Uterus (tissue), 4 donors: ENCODE results near the gene GPM6B. TPM values are rescaled to one million over a fixed set of nuclear protein-coding genes. Genes with fewer than 3 reads are reported as not detected.
A peak's percentile ranks its signal among the peaks of the same experiment; 100 is the strongest.

Experiments
- DNase-seq, 2 donors: peaks; one replicate each; pipeline ENCODE4 v3.0.0-alpha.2; 2019 to 2020
- H3K27ac ChIP-seq, 2 donors: fragments of 200-600 bp; sonication (generic); 1 replicate in 1 of 2; 2 replicates in 1 of 2; pipeline ENCODE4 v1.5.1; 2016 to 2018
- H3K27me3 ChIP-seq, 2 donors: fragments of 200-600 bp; sonication (generic); one replicate each; pipeline ENCODE4 v1.5.1; 2018 to 2019; ENCODE audit warnings: control low read depth in 1 of 2
- H3K36me3 ChIP-seq, 2 donors: fragments of 200-600 bp; sonication (generic); one replicate each; pipeline ENCODE4 v1.5.1; 2019; ENCODE audit warnings: control low read depth in 1 of 2
- H3K4me1 ChIP-seq, 2 donors: fragments of 200-600 bp; sonication (generic); one replicate each; pipeline ENCODE4 v1.5.1; 2018 to 2019; ENCODE audit warnings: control low read depth in 1 of 2
- H3K4me3 ChIP-seq, 2 donors: fragments of 200-600 bp; sonication (generic); 1 replicate in 1 of 2; 2 replicates in 1 of 2; pipeline ENCODE4 v1.5.1; 2018 to 2019; ENCODE audit warnings: mild to moderate bottlenecking in 1 of 2
- H3K9me3 ChIP-seq, 2 donors: fragments of 200-600 bp; sonication (generic); one replicate each; pipeline ENCODE4 v1.5.1; 2019; ENCODE audit warnings: control low read depth in 1 of 2
- POLR2A ChIP-seq, 2 donors: fragments of 450-650 bp; IDR thresholded peaks; one replicate each; pipeline ENCODE4 v1.6.1; 2016; ENCODE audit warnings: antibody characterized with exemption in 2 of 2, mild to moderate bottlenecking in 1 of 2, moderate library complexity in 1 of 2
- intact Hi-C: fragments of 100-400 bp; cut with DNase I; formaldehyde crosslinking; loops from one replicate; pipeline ENCODE4 v1.15.1; 2023; ENCODE audit warnings: low total_unique reads
- total RNA-seq, 4 donors: library from RNA; depleted of rRNA in 3 of 4; stranded (reverse); fragments of >200 nt in 3 of 4; gene quantifications; one replicate each; pipeline versions ENCODE4 v1.1.0 to v1.2.4, GENCODE V29; 2014 to 2023
- TF ChIP-seq, protein P1 (sequence below), 4 experiments: fragments of 200-600 bp in 2 of 4; fragments of 450-650 bp in 2 of 4; sonication (generic) in 2 of 4; IDR thresholded peaks; one replicate each; pipeline ENCODE4 v1.5.1; 2016 to 2019; ENCODE audit warnings: antibody characterized with exemption in 4 of 4, mild to moderate bottlenecking in 2 of 4, moderate library complexity in 1 of 4
- donor health status: DM: yes; HTN: yes; CAD: no.

Gene GPM6B
- total RNA-seq, 4 donors from 2014 or later = 0.59 to 44.1 (median 4.3) TPM

DNA sequence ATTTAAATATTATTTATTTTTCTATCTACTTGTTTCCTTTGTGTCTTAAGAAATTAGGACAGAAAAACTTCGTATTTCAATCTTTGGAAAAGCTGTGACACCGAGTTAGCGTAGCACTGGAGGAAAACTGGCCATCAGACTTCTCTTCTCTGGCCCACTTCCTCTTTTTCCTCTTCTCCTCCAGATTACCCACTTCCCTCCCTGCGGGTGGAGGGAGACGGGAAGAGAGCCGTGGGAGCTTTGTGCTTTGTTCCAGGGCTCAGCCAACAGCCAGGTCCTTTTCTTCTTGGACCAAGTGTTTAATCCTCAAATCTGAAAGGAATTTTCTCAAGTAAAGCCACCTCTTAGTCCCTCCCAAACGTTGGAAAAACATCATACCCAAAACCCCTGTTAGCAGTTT lies 52.6 kb downstream of the GPM6B start:
- no peaks in the 10 kb centered on the region for H3K9me3 ChIP-seq
- TF ChIP-seq, protein P1, sequence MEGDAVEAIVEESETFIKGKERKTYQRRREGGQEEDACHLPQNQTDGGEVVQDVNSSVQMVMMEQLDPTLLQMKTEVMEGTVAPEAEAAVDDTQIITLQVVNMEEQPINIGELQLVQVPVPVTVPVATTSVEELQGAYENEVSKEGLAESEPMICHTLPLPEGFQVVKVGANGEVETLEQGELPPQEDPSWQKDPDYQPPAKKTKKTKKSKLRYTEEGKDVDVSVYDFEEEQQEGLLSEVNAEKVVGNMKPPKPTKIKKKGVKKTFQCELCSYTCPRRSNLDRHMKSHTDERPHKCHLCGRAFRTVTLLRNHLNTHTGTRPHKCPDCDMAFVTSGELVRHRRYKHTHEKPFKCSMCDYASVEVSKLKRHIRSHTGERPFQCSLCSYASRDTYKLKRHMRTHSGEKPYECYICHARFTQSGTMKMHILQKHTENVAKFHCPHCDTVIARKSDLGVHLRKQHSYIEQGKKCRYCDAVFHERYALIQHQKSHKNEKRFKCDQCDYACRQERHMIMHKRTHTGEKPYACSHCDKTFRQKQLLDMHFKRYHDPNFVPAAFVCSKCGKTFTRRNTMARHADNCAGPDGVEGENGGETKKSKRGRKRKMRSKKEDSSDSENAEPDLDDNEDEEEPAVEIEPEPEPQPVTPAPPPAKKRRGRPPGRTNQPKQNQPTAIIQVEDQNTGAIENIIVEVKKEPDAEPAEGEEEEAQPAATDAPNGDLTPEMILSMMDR (IDR thresholded peaks at IDR 0.05) = no peak
- TF ChIP-seq POLR2A (IDR thresholded peaks at IDR 0.05) = no peak
- DNase-seq = no peak
- H3K4me3 ChIP-seq = no peak overlapping the region
- H3K4me1 ChIP-seq = no peaks in the 10 kb centered on the region
- H3K36me3 ChIP-seq = no peaks in the 10 kb centered on the region
- no peaks in the 10 kb centered on the region for H3K27me3 ChIP-seq
- intact Hi-C loops = no loop called here
- peak overlapping the region; percentile 10 to 23 for H3K27ac ChIP-seq

DNA sequence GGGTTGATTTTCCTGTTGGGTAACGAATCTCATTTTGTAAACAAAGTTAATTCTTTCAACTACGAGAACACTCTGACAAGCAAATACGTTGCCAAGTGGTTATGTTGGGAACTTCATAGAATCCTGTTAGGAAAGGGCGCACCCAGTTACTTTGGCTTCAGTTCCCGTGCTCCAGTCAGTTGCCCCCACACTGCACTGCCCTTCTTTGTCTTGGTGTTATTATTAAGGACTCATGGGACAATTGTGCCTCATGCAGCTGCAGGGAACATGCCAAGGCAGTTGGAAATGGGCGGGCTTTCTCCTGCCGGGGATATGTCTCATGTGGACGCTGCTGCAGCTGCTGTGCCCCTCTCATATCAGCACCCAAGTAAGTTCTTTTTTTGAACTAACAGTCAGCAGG lies 53.4 kb downstream of the GPM6B start:
- intact Hi-C loops = no loop called here
- no peaks in the 10 kb centered on the region for H3K36me3 ChIP-seq
- H3K4me3 ChIP-seq = no peak overlapping the region
- H3K27me3 ChIP-seq = no peaks in the 10 kb centered on the region
- H3K4me1 ChIP-seq = no peaks in the 10 kb centered on the region
- DNase-seq = peak in 1 of 2 donors; percentile 33
- TF ChIP-seq, protein P1 (IDR thresholded peaks at IDR 0.05) = no peak
- TF ChIP-seq POLR2A (IDR thresholded peaks at IDR 0.05) = no peak
- no peaks in the 10 kb centered on the region for H3K9me3 ChIP-seq
- H3K27ac ChIP-seq = no peak overlapping the region

DNA sequence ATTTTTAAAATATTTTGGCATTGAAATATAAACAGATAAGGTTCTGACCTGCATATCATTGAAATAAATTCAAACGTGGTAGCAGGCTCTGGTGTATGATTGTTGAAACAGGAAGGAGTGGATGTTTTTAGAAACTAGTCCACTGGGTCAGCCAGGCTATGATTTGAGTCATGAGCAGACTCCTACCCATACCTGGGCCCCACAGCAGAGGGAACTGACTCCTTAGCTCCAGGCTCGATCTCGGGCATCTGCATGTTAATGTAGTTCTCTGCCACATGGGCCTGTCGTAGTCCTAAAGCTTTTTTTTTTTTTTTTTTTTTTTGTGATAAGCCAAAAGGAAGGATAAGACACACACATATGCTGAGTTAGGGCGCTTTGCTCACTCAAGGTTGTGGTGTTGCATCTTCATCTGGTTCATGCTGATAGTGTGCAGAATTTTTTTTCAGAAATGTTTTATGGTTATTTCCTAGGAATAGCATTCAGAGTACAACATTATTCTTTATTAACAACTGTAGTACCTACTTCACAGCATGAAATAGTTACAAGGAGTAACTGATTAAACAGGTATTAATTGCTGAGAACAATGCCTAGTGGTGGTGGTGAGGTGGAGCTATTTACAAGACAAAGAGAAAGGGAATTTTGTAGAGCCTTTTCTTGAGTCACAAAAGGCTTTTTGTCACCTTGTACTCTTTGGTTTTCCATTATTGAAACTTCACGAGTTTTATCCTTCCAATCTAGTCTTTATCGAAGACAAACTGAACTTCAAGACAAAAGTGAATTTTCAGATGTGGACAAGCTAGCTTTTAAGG lies 55.1 kb downstream of the GPM6B start:
- intact Hi-C loops = no loop called here
- no peak overlapping the region for H3K4me3 ChIP-seq

DNA sequence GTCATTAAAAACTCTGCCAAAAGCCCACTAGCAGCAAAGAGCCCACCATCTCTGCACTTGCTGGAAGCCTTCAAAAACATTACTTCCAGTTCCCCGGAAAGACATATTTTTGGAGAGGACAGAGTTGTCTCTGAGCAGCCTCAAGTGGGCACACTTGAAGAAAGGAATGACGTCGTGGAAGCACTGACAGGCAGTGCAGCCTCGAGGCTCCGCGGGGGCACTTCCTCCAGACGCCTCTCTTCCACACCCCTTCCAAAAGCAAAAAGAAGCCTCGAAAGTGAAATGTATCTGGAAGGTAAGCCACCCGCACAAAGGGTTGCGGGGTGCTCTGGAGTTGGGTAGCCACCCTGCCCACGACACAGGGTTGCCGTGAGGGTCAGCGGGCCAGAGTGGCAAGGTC lies 56.5 kb downstream of the GPM6B start:
- intact Hi-C loops = no loop called here
- H3K27me3 ChIP-seq = no peaks in the 10 kb centered on the region
- no peaks in the 10 kb centered on the region for H3K9me3 ChIP-seq
- TF ChIP-seq, protein P1 (IDR thresholded peaks at IDR 0.05) = no peak
- no peak for TF ChIP-seq POLR2A (IDR thresholded peaks at IDR 0.05)
- H3K4me1 ChIP-seq = no peaks in the 10 kb centered on the region
- no peak overlapping the region for H3K27ac ChIP-seq
- peaks cover 0 to 2% of the 10 kb centered on the region in 2 donors for H3K36me3 ChIP-seq
- no peak for DNase-seq
- H3K4me3 ChIP-seq = no peak overlapping the region

More for the DNA sequence above, 55.1 kb downstream of the GPM6B start:
- Histone ChIP-seq H3K4me1 (no peaks in the 10 kb centered on the region), H3K36me3 (no peaks in the 10 kb centered on the region), H3K27ac (peak overlapping the region in 1 of 2 donors; percentile 34), H3K27me3 (no peaks in the 10 kb centered on the region), H3K9me3 (no peaks in the 10 kb centered on the region)
- TF ChIP-seq POLR2A (IDR thresholded peaks at IDR 0.05) = no peak
- TF ChIP-seq, protein P1 (IDR thresholded peaks at IDR 0.05) = no peak
- no peak for DNase-seq

DNA sequence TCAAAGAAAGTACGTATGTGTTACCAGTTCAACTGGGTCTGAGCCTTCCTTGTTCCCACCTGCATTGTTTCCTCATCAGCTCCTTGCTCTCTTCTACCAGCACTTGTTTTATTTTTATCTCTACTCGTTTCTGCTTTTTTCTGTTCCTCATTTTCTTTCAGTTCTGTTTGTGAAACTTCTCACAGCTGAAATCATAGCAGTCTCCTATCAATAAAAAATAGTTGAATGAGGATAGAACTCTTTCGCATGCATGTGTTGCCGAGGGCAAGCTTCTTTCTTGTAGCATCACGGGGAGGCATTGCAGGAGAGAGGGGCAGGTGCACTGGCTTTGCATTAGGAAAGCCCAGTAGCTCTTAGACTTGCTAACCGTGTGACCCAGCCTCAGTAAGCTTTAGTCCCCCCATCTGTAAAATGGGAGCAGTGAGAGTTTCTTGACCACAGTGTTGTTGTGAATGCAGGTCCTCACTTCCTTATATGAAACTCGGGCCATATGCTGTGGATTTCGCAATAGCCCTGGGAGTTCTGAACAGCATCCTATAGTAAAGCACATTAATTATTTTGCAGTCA lies 57.7 kb downstream of the GPM6B start:
- Histone ChIP-seq H3K36me3 (peaks cover 0 to 2% of the 10 kb centered on the region in 2 donors), H3K9me3 (no peaks in the 10 kb centered on the region), H3K27ac (no peak overlapping the region), H3K27me3 (no peaks in the 10 kb centered on the region), H3K4me3 (no peak overlapping the region), H3K4me1 (no peaks in the 10 kb centered on the region)
- TF ChIP-seq, protein P1 (IDR thresholded peaks at IDR 0.05) = no peak
- TF ChIP-seq POLR2A (IDR thresholded peaks at IDR 0.05) = no peak
- intact Hi-C loops = no loop called here
- DNase-seq = no peak
